Sigmoid colon (tissue), 4 donors: ENCODE measurements around the gene BIRC2.

Source experiments
- CTCF ChIP-seq, 4 experiments: fragments of 450-650 bp in 3 of 4; fragments of 200-600 bp in 1 of 4; IDR thresholded peaks; one replicate each; pipeline ENCODE4 v1.5.1; 2016 to 2019; ENCODE audit warnings: antibody characterized with exemption in 4 of 4, mild to moderate bottlenecking in 3 of 4, moderate library complexity in 2 of 4
- EP300 ChIP-seq, 4 donors: sonication (generic); formaldehyde crosslinking; IDR thresholded peaks; one replicate each; pipeline ENCODE4 v1.6.1; 2017; ENCODE audit warnings: antibody characterized with exemption in 4 of 4
- POLR2A ChIP-seq, 2 donors: fragments of 450-650 bp; IDR thresholded peaks; one replicate each; pipeline ENCODE4 v1.6.1; 2016; ENCODE audit warnings: antibody characterized with exemption in 2 of 2, mild to moderate bottlenecking in 2 of 2, moderate library complexity in 2 of 2
- POLR2AphosphoS5 ChIP-seq, 4 donors: sonication (generic); formaldehyde crosslinking; IDR thresholded peaks; one replicate each; pipeline ENCODE4 v1.6.1; 2017; ENCODE audit warnings: antibody characterized with exemption in 4 of 4

DNA sequence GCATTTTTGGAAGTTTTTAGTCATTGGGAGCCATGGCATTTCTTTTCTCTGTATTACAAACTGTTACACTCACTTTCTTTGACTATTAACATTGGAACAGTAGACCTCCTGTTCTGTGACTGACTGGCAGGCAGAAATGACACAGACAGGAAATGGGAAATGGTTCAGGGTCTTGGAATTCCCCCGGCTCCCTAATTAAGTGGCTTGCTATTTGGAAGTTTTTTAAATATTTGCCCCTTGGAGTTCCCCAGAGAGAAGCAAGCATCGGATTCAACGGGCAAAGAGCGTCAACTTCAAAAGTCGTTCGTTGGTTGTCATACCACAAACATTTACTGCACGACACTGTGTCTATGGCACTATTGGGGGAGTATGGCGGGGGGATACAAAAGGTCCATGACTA lies 1.1 kb upstream of the BIRC2 start:
- TF ChIP-seq EP300 (IDR thresholded peaks at IDR 0.05) (no peak), CTCF (IDR thresholded peaks at IDR 0.05) (no peak), POLR2A (IDR thresholded peaks at IDR 0.05) (no peak), POLR2AphosphoS5 (IDR thresholded peaks at IDR 0.05) (no peak)
